Measurements from ENCODE around the gene PFKFB3.

PFKFB3 gene

DNA sequence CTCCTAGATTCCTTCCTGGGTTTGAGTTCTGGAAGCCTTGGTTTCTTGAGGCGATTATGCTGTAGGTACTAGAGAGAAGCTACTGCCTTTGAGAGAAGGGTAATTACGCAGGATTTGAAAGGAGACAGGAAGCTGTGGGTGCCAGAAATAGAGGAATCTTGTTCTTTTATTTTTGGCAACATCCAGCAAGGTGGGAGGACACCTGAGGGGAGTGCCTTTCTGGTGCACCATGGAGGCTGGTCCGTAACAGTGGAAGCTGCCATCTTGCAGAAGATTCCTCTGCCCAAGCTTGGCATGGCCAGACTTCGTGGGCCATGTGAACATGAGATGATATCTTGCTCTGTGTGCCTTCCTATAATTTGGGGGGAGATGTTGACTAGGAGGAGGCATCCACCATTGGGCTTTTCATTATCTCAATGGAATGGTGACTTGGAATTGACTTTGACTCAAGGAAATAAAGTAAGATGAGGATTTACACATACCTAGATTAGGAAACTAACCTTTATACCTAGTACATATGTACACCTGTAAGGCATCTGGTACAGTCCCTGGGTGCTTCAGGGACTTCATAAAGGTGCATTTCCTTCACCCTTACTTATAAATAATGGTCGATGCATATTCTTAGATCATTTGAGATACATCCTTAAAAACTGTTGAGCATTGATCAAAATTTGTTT is 98.2 kb downstream of the PFKFB3 start:
- DNase-seq (ENCODE audit: low spot score), result no peak

- DNase-seq (ENCODE audit: low spot score), result peak; percentile 91
These were observed 98.8 kb downstream of the PFKFB3 start for GRCh38 chr10:6301488-6302075.

Data from kidney tubule cell (primary cell).